PC-9 (cell line): ENCODE measurements around the gene AKAP7.

Experiments used
- EZH2 ChIP-seq: fragments of 200-600 bp; sonication (generic); IDR thresholded peaks from 2 replicates; pipeline ENCODE4 v1.8.0; 2017; ENCODE audit warnings: antibody characterized with exemption, low read depth
- TF ChIP-seq, protein P1 (sequence below): fragments of 200-600 bp; sonication (generic); conservative IDR thresholded peaks from 2 replicates; pipeline ENCODE4 v1.6.1; 2017; ENCODE audit warnings: mixed run types, antibody characterized with exemption, mild to moderate bottlenecking, moderate library complexity

DNA sequence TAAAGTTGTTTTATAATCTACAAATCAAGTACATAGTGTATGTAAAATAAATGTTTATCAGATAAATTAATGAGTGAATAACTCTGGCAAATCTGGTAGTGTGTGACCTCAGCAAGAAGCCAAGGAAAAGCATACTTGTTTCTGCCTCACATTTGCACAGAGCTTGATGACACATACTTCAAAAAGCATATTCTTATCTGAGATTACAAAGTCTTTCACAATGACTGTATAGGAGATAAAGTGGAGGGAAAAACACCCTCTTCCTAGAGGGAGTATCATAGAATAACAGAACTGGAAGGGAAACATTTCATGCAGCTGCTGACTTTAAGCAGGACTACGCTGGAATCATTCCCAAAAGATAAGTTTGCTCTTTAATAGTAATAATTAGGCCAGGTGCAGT is 28.1 kb upstream of the AKAP7 start:
- TF ChIP-seq, protein P1, sequence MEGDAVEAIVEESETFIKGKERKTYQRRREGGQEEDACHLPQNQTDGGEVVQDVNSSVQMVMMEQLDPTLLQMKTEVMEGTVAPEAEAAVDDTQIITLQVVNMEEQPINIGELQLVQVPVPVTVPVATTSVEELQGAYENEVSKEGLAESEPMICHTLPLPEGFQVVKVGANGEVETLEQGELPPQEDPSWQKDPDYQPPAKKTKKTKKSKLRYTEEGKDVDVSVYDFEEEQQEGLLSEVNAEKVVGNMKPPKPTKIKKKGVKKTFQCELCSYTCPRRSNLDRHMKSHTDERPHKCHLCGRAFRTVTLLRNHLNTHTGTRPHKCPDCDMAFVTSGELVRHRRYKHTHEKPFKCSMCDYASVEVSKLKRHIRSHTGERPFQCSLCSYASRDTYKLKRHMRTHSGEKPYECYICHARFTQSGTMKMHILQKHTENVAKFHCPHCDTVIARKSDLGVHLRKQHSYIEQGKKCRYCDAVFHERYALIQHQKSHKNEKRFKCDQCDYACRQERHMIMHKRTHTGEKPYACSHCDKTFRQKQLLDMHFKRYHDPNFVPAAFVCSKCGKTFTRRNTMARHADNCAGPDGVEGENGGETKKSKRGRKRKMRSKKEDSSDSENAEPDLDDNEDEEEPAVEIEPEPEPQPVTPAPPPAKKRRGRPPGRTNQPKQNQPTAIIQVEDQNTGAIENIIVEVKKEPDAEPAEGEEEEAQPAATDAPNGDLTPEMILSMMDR = no peak
- no peak for TF ChIP-seq EZH2
